B cell (primary cell): ENCODE results near the gene SERPINB7. TPM values are rescaled to one million over a fixed set of nuclear protein-coding genes. Genes with fewer than 3 reads are reported as not detected.

Source experiments
- ATAC-seq: fragments of 200-7000 bp; cut with Tn5 transposase; one replicate; pipeline ENCODE4 v1.10.0; 2021; ENCODE audit warnings: low read depth, mild to moderate bottlenecking, moderate number of reproducible peaks, moderate library complexity
- CTCF ChIA-PET: fragments of 350-600 bp; sonication (Branson Sonifier 250); formaldehyde crosslinking; loops from one replicate; lab custom pipeline; 2021; ENCODE audit warnings: antibody characterized with exemption, inconsistent platforms; lab: Charles Lee
- POLR2A ChIA-PET: fragments of 350-600 bp; sonication (Branson Sonifier 250); formaldehyde crosslinking; loops from one replicate; lab custom pipeline; 2021; ENCODE audit warnings: antibody characterized with exemption; lab: Charles Lee
- DNase-seq: peaks from one replicate; pipeline ENCODE4 v3.0.0; 2013
- H2AFZ ChIP-seq: 2 replicates; pipeline ENCODE4 v1.6.1; 2012; ENCODE audit warnings: mild to moderate bottlenecking, low read depth, low read length; ENCODE audit not compliant: insufficient read depth, poor library complexity, severe bottlenecking
- H3K27ac ChIP-seq, 2 donors: 1 replicate in 1 of 2; 2 replicates in 1 of 2; pipeline ENCODE4 v1.5.1; 2012 to 2013; ENCODE audit warnings: low read length in 2 of 2, mild to moderate bottlenecking in 2 of 2, moderate library complexity in 1 of 2
- H3K27me3 ChIP-seq, 4 experiments: fragments of 200-600 bp in 1 of 4; sonication (generic) in 1 of 4; replicated peaks in 1 of 4; 1 replicate in 2 of 4; 2 replicates in 2 of 4; pipeline versions ENCODE4 v1.6.1 to v1.7.0; 2013 to 2016; ENCODE audit warnings: low read length in 3 of 4, mild to moderate bottlenecking in 2 of 4, mixed read lengths in 1 of 4, moderate library complexity in 1 of 4; ENCODE audit not compliant: insufficient read depth in 4 of 4, control insufficient read depth in 3 of 4; ENCODE audit errors: control extremely low read depth in 1 of 4
- H3K36me3 ChIP-seq, 2 experiments: replicated peaks in 1 of 2; 1 replicate in 1 of 2; 2 replicates in 1 of 2; pipeline versions ENCODE4 v1.6.1 to v1.7.1; 2013; ENCODE audit warnings: low read length in 1 of 2; ENCODE audit not compliant: insufficient read depth in 2 of 2, control insufficient read depth in 1 of 2; ENCODE audit errors: control extremely low read depth in 1 of 2, extremely low read depth in 1 of 2
- H3K4me1 ChIP-seq, 2 donors: fragments of 200-600 bp in 1 of 2; sonication (generic) in 1 of 2; 1 replicate in 1 of 2; 2 replicates in 1 of 2; pipeline versions ENCODE4 v1.5.1 to v1.6.1; 2013 to 2017; ENCODE audit warnings: low read length in 2 of 2; ENCODE audit not compliant: control insufficient read depth in 2 of 2, insufficient read depth in 2 of 2
- H3K4me2 ChIP-seq: replicated peaks from 2 replicates; pipeline ENCODE3; 2012; ENCODE audit warnings: mild to moderate bottlenecking, low read depth, low read length; ENCODE audit not compliant: poor library complexity, severe bottlenecking
- H3K4me3 ChIP-seq, 5 experiments: fragments of 200-600 bp in 1 of 5; sonication (generic) in 1 of 5; 1 replicate in 3 of 5; 2 replicates in 2 of 5; pipeline versions ENCODE4 v1.5.1 to v1.7.0; 2011 to 2016; ENCODE audit warnings: low read length in 4 of 5, mild to moderate bottlenecking in 4 of 5, low read depth in 2 of 5, control low read depth in 1 of 5, moderate library complexity in 1 of 5; ENCODE audit not compliant: insufficient read depth in 1 of 5; ENCODE audit errors: control extremely low read depth in 1 of 5, extremely low read depth in 1 of 5
- H3K79me2 ChIP-seq: fragments of 200-600 bp; sonication (generic); one replicate; pipeline ENCODE4 v1.6.0; 2016; ENCODE audit warnings: low read length; ENCODE audit not compliant: control insufficient read depth, insufficient read depth
- H3K9ac ChIP-seq: fragments of 200-600 bp; sonication (generic); 2 replicates; pipeline ENCODE4 v1.6.1; 2017; ENCODE audit warnings: mild to moderate bottlenecking, low read length, moderate library complexity
- H3K9me3 ChIP-seq, 3 donors: one replicate each; pipeline versions ENCODE4 v1.6.1 to v1.7.1; 2013; ENCODE audit warnings: low read length in 2 of 3; ENCODE audit not compliant: control insufficient read depth in 2 of 3, insufficient read depth in 1 of 3; ENCODE audit errors: control extremely low read depth in 1 of 3
- H4K20me1 ChIP-seq: 2 replicates; pipeline ENCODE4 v1.6.0; 2012; ENCODE audit warnings: mild to moderate bottlenecking, low read length; ENCODE audit not compliant: insufficient read depth, control insufficient read depth, poor library complexity, severe bottlenecking
- H3K27ac Mint-ChIP-seq: one replicate; pipeline ENCODE4 v1.8.0; 2021; ENCODE audit warnings: mixed read lengths
- H3K27me3 Mint-ChIP-seq: one replicate; pipeline ENCODE4 v1.8.0; 2021; ENCODE audit warnings: mixed read lengths
- H3K4me1 Mint-ChIP-seq: one replicate; pipeline ENCODE4 v1.8.0; 2021; ENCODE audit warnings: mixed read lengths
- H3K4me3 Mint-ChIP-seq: one replicate; pipeline ENCODE4 v1.8.0; 2021; ENCODE audit warnings: mixed read lengths
- H3K9me3 Mint-ChIP-seq: one replicate; pipeline ENCODE4 v1.8.0; 2022; ENCODE audit warnings: mixed read lengths; ENCODE audit not compliant: insufficient read depth
- CTCF ChIP-seq: fragments of 200-600 bp; IDR thresholded peaks from one replicate; pipeline ENCODE4 v1.8.0; 2022; ENCODE audit warnings: antibody characterized with exemption, mild to moderate bottlenecking
- EZH2 ChIP-seq: IDR thresholded peaks from 2 replicates; pipeline ENCODE4 v1.6.1; 2012; ENCODE audit warnings: borderline replicate concordance, low read depth, mild to moderate bottlenecking, moderate library complexity, low read length; ENCODE audit not compliant: insufficient read depth, poor library complexity, severe bottlenecking
- WGBS: methylation state at CpG from one replicate; pipeline ENCODE4 v1.1.5; 2013; ENCODE audit warnings: missing lambda C conversion rate; ENCODE audit not compliant: insufficient coverage; 5-methylcytosine and 5-hydroxymethylcytosine counted together
- intact Hi-C: fragments of 100-400 bp; cut with micrococcal nuclease; formaldehyde crosslinking; loops from one replicate; pipeline ENCODE4 v1.10.0; 2022
- polyA plus RNA-seq: library from polyadenylated mRNA; depleted of rRNA; stranded (reverse); fragments of >200 nt; gene quantifications from 2 replicates; pipeline ENCODE4 v1.2.3, GENCODE V29; 2012
- total RNA-seq, 2 donors: library from RNA; stranded (reverse); fragments of 120-200 nt in 1 of 2; gene quantifications; 1 replicate in 1 of 2; 2 replicates in 1 of 2; pipeline versions ENCODE4 v1.2.3 to v1.2.4, GENCODE V29; 2013 to 2022

SERPINB7 gene
- total and polyA plus RNA-seq, 2 donors (not counting 1 experiment from before 2014, with no cell fraction given), result not detected

- intact Hi-C loops, result no loop called here
- no peak for TF ChIP-seq CTCF
- TF ChIP-seq EZH2, result no peak
- ChIA-PET POLR2A (no interaction called here), CTCF (no interaction called here)
- Mint-ChIP-seq H3K4me1 (peaks cover 6% of the 10 kb centered on the region), H3K27me3 (peaks cover 6% of the 10 kb centered on the region), H3K4me3 (no peak overlapping the region), H3K9me3 (no peaks in the 10 kb centered on the region), H3K27ac (no peak overlapping the region)
- Histone ChIP-seq H4K20me1 (no peaks in the 10 kb centered on the region), H3K27me3 (peaks cover 0 to 5% (median 0%) of the 10 kb centered on the region in 4 experiments), H3K36me3 (no peaks in the 10 kb centered on the region), H3K4me2 (no peak overlapping the region), H3K9me3 (no peaks in the 10 kb centered on the region), H3K4me3 (no peak overlapping the region), H3K79me2 (no peaks in the 10 kb centered on the region), H3K27ac (no peak overlapping the region), H2AFZ (no peak overlapping the region), H3K4me1 (no peaks in the 10 kb centered on the region), H3K9ac (no peak overlapping the region)
- DNase-seq, result no peak
- ATAC-seq, result no peak
- no CpG with 5 or more reads among the region's 1 CpG for WGBS
Observed at GRCh38 chr18:63828656-63829055, 53.4 kb downstream of the SERPINB7 start.

- H3K27ac Mint-ChIP-seq, result no peak overlapping the region
- no peak overlapping the region for H3K27ac ChIP-seq
- no peaks in the 10 kb centered on the region for H3K9me3 ChIP-seq
- no peak for DNase-seq
- ChIA-PET POLR2A (no interaction called here), CTCF (no interaction called here)
- no peaks in the 10 kb centered on the region for H3K4me1 ChIP-seq
- H2AFZ ChIP-seq, result no peak overlapping the region
- H3K27me3 Mint-ChIP-seq, result peaks cover 6% of the 10 kb centered on the region
- intact Hi-C loops, result no loop called here
- no peaks in the 10 kb centered on the region for H3K9me3 Mint-ChIP-seq
- no peak overlapping the region for H3K9ac ChIP-seq
- peaks cover 6% of the 10 kb centered on the region for H3K4me1 Mint-ChIP-seq
- TF ChIP-seq CTCF (no peak), EZH2 (no peak)
- H3K27me3 ChIP-seq, result peaks cover 0 to 5% (median 0%) of the 10 kb centered on the region in 4 experiments
- no peaks in the 10 kb centered on the region for H3K36me3 ChIP-seq
- no peak for ATAC-seq
- H3K4me3 Mint-ChIP-seq, result no peak overlapping the region
- no peak overlapping the region for H3K4me3 ChIP-seq
- H4K20me1 ChIP-seq, result no peaks in the 10 kb centered on the region
- H3K79me2 ChIP-seq, result no peaks in the 10 kb centered on the region
- H3K4me2 ChIP-seq, result no peak overlapping the region
Observed at GRCh38 chr18:63829886-63830285, 54.7 kb downstream of the SERPINB7 start.
